ENCODE data around the gene MYH10. TPM values are rescaled to one million over a fixed set of nuclear protein-coding genes. Genes with fewer than 3 reads are reported as not detected.

Gene MYH10
- total RNA-seq, 3 donors from 2014 or later: 4.3 to 23.8 (median 10.1) TPM

DNA sequence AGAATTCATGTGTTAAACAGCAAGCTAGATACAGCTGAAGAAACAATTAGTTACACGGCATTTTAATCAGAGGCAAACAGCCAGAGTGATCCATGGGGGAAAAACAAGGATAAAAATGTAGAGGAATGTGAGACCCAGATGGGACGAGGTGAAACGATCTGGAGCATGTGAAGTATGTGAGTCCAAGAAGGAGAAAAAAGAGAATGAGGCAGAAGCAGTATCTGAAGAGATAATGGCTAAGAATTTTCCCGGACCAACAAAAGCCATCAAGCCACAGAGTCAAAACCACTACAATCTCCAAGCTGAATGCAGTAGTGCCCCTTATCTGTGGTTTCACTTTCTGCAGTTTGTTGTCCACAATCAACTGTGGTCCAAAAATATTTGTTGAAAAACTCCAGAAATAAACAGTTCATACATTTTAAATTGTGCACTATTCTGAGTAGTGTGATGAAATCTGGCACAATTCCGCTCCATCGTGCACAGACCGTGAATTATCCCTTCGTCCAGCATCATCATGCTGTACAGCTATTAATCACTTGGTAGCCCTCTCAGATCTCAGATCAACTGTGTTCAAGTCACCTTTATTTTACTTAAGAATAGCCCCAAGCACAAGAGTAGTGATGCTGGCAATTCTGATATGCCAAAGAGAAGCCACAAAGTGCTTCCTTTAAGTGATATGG is 18.8 kb downstream of the MYH10 start:
- Histone ChIP-seq H3K4me1 (ENCODE audit: low read depth) (no peaks in the 10 kb centered on the region), H3K9me3 (no peaks in the 10 kb centered on the region), H3K4me3 (no peak overlapping the region), H3K36me3 (ENCODE audit: low read depth) (no peaks in the 10 kb centered on the region)
- no peak for DNase-seq
- no peak for ATAC-seq
- intact Hi-C loops (cut with DNase I, micrococcal nuclease): no loop called here
- no peak for TF ChIP-seq CTCF (IDR thresholded peaks at IDR 0.05)

DNA sequence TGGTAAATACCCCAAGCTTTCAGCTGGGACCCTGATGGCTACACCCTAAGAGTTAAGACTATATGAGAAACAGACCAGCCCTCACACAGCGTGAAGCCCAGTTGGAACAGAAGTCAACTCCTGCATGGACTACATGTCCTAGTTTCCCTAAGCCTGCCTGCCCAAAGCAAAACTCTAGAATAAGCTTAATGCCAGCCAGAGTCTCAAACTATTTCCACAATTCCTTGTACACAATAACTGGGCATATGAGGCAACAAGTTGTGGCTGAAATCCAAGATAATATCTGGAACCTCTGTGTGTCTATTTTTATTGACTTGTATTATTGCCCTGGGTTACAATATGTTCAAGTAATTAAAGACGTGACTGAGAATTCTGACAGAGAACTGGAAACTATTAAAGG is 19.4 kb downstream of the MYH10 start:
- ATAC-seq: no peak
- intact Hi-C loops (cut with DNase I, micrococcal nuclease): no loop called here
- Histone ChIP-seq H3K9me3 (no peaks in the 10 kb centered on the region), H3K4me3 (no peak overlapping the region), H3K36me3 (ENCODE audit: low read depth) (no peaks in the 10 kb centered on the region), H3K4me1 (ENCODE audit: low read depth) (no peaks in the 10 kb centered on the region)
- DNase-seq: no peak
- no peak for TF ChIP-seq CTCF (IDR thresholded peaks at IDR 0.05)

DNA sequence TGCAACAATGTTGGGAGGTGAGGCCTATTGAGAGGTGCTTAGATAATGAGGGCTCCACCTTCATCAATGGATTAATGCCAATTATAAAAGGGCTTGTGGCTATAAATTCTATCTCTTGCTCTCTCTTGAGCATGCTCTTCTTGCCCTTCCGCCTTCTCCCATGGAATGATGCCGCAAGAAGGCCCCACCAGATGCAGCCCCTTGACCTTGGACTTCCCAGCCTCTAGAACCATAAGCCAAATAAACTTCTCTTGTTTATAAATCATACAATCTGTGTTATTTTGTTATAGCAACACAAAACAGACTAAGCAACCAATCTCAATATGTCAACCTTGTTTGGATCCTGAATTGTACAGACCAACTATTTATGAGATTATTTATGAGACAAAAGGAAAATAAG is 20.0 kb downstream of the MYH10 start:
- H3K36me3 ChIP-seq (ENCODE audit: low read depth): no peaks in the 10 kb centered on the region
- H3K4me3 ChIP-seq: no peak overlapping the region
- no peaks in the 10 kb centered on the region for H3K4me1 ChIP-seq (ENCODE audit: low read depth)
- DNase-seq (no peak), ATAC-seq (no peak)
- intact Hi-C loops (cut with DNase I, micrococcal nuclease): no loop called here
- H3K9me3 ChIP-seq: no peaks in the 10 kb centered on the region
- TF ChIP-seq CTCF (IDR thresholded peaks at IDR 0.05): no peak

GRCh38 chr17:8609910-8610309 is 20.6 kb downstream of the MYH10 start:
- DNase-seq: no peak
- no peak for ATAC-seq
- Histone ChIP-seq H3K4me3 (no peak overlapping the region), H3K4me1 (ENCODE audit: low read depth) (no peaks in the 10 kb centered on the region), H3K9me3 (no peaks in the 10 kb centered on the region), H3K36me3 (ENCODE audit: low read depth) (no peaks in the 10 kb centered on the region)
- TF ChIP-seq CTCF (IDR thresholded peaks at IDR 0.05): no peak
- intact Hi-C loops (cut with DNase I, micrococcal nuclease): no loop called here

DNA sequence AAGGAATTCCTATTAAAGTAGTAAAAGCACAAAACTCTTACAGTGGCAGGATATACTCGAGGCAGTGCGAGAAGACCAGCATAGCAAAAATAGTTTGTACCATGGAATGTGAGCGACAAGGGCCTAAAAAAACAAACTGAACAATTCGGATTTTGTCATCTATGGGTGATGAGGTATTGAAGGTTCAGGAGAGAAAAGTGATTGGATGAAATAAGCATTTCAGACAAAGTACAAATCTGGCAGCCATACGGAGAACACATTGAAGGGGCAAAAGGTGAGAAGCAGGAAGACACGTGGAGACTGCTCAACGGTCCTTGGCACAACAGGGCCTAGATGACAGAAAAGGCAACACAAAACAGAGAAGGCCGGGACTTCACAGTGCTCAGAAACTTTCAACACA is 22.5 kb downstream of the MYH10 start:
- intact Hi-C loops (cut with DNase I, micrococcal nuclease): no loop called here
- H3K36me3 ChIP-seq (ENCODE audit: low read depth): no peaks in the 10 kb centered on the region
- H3K4me1 ChIP-seq (ENCODE audit: low read depth): no peaks in the 10 kb centered on the region
- no peak overlapping the region for H3K4me3 ChIP-seq
- TF ChIP-seq CTCF (IDR thresholded peaks at IDR 0.05): no peak
- ATAC-seq (no peak), DNase-seq (no peak)
- no peaks in the 10 kb centered on the region for H3K9me3 ChIP-seq

GRCh38 chr17:8606401-8606800 is 24.1 kb downstream of the MYH10 start:
- no peaks in the 10 kb centered on the region for H3K36me3 ChIP-seq (ENCODE audit: low read depth)
- no peak overlapping the region for H3K4me3 ChIP-seq
- intact Hi-C loops (cut with DNase I, micrococcal nuclease): no loop called here
- ATAC-seq (no peak), DNase-seq (peak in 1 of 3 donors; percentile 3)
- H3K9me3 ChIP-seq: no peaks in the 10 kb centered on the region
- H3K4me1 ChIP-seq (ENCODE audit: low read depth): no peaks in the 10 kb centered on the region
- TF ChIP-seq CTCF (IDR thresholded peaks at IDR 0.05): no peak

Data from mucosa of descending colon (tissue), 3 donors.